Stimulated activated CD8-positive, alpha-beta memory T cell treated with anti-CD3 and anti-CD28 coated beads, Interleukin-4, amount 100 ng/mL, for 1 hour (primary cell): ENCODE results near the gene TPSD1.
"Not testable (repeated sequence)": the region's sequence is repeated elsewhere in the genome, so short reads cannot be mapped to it uniquely, and the experiment has no call there.

ENCODE experiments used
- DNase-seq, 2 donors: peaks; one replicate each; pipeline ENCODE4 v3.0.0-alpha.2; 2020; ENCODE audit warnings: low read depth in 2 of 2, low spot score in 1 of 2

The TPSD1 gene

DNA sequence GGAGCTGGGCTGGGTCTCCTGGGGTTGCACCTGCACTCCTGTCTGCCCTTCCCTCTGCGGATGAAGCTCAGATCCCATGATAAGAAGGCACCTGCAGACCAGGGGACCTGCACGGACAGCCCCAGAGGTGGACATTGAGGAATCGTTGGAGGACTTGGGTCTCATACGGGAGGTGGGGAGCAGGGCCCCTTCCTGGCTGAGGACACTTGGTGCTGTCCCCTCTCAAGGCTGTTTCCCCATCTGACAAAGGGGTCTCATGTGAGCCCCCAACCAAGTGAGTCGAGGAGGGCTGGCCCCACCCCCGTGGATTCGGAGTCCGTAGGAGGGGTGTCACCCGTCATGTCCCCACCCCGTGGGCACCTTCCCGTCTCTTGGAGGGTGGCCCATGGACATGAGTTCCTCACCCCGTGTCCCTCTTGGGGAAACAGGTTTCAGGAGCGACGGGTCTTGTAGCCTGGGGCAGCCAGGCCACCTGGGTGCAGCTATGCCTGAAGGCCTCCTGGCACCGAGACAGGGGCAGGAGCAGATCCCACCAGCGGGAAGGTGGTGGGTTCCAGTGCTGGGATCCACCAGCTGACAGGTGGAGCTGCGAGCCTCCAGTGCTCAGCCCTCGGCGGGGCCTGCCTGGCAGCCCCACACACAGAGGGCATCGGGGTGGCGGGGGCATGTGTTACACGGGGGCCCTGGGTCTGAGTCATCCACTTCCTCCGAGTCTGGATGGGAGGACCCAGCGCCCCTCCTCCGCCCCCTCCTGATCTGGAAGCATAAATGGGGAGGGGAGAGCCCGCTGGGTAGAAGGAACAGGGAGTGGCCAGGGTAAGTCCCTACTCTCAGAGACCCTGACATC, at the start of gene TPSD1:
TSS of gene TPSD1 (plus strand) at position 794 of the 847 bp plus-strand sequence. CDS start 212 bp downstream, outside the sequence.
- not testable (repeated sequence) for DNase-seq

DNA sequence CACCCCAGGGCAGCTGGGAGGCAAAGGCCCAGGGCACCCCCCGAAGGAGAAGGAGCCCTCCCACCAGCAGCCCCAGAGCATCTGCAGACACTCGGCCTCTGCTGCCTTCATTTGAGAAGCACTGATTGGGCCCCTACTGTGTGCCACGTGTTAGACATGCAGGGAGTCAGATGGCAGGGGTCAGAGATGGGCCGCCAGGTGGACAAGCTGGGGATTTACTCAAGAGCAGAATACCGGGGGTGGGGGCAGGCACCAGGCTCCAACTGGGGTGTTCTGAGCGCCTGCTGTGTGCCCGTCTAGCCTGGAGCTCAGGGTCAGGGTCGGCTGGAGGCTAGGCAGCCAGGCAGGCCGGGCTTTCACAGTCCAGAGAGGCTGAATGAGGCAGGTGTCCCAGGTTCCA, 49.5 kb upstream of the TPSD1 start:
- DNase-seq: no peak

- no peak for DNase-seq
These were observed 49.1 kb upstream of the TPSD1 start for GRCh38 chr16:1206786-1207185.

DNA sequence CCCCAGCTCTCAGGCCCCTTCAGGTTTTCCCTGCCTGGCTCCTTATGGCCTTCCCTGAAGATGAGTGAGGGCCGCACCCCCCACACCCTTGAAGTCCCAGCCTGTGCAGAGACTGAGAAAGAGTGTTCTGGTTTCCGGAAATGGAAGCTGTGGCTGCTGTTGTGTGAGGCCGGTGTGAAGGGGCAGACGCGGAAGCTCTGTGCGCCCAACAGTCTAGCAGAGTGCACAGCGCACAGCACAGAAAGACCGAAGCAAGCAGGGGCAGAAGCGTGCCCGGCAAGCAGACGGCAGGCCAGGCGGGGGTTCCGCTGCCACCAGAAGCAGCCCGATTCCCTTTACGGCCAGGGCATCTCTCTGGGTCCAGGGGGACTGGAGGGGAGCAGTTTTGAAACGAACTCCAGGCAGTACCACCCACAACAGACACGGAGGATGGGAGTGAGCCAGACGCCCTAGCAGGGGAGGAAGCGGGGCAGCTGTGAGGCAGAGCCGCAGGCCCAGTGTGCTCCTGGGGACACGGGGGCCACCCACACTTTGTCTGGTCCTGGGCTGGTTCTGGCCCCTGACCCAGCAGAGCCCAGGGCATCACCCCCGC, 47.5 kb upstream of the TPSD1 start:
- DNase-seq: no peak

GRCh38 chr16:1209081-1209480, 46.8 kb upstream of the TPSD1 start:
- DNase-seq: no peak

- DNase-seq: no peak
These were observed 45.4 kb upstream of the TPSD1 start for GRCh38 chr16:1210461-1210860.

GRCh38 chr16:1211451-1212268, 44.2 kb upstream of the TPSD1 start:
- no peak for DNase-seq

DNA sequence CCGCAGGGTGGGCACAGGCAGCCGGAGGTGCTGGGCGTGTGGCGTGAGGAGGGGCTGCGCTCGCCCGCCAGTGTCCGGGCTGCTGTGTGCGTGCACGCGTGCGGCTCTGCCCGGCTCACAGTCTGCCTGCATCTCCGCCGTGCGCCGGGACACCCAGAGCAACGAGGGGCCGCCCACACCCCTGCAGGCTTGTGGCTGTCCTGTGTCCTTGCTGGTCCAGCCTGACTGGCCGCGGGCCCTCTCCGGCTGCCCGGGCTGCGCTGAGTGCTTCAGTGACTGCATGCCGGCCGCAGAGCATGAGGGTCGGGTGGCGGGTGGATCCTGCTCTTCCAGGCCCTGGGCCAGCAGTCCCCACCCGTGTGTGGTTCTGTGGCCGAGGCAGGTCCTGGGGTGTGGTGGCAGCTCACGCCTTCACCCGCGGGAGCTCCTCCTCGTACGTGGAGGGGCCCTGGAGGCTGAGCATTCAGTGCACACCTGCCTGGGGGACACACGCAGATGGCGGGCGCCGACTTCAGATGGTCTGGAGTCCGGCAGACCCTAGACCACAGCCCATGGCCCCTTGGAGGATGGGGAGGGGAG, 43.2 kb upstream of the TPSD1 start:
- DNase-seq: no peak

GRCh38 chr16:1213231-1213630, 42.6 kb upstream of the TPSD1 start:
- no peak for DNase-seq

DNA sequence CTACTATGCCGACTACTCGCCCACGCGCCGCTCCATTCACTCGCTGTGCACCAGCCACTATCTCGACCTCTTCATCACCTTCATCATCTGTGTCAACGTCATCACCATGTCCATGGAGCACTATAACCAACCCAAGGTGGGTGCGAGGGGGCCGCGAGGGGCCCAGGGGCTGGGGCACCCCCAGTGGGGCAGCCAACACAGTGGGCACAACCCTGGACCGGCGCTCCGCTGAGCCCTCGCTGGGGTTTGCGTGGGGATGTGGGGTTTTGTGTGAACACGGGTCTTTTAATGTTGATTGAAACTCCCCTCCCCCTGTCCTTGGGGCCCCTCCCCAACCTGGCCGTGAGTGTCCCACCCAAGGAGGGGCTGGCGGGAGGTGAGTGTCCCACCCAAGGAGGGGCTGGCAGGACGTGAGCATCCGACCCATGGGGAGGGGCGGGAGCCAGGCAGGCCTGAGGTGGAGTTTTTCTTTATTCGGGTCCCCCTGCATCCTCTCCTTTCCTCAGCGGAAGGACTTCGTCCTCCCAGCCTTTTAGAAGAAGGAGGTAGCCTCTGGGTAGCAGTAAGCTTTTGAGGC, 42.0 kb upstream of the TPSD1 start:
- no peak for DNase-seq

DNA sequence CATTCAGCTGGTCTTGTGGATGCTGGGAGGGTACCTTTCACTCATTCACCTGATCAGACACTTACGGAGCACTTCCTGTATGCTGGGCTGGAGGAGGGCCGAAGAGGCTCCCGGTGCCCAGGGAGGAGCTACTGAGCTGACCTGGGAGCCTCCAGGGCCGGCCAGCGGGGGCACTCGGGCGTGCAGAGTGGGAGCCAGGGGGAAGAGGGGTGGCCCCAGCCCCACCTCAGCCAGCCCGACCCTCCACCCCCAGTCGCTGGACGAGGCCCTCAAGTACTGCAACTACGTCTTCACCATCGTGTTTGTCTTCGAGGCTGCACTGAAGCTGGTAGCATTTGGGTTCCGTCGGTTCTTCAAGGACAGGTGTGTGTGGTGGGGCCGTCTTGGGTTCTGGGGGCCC, 41.1 kb upstream of the TPSD1 start:
- no peak for DNase-seq

DNA sequence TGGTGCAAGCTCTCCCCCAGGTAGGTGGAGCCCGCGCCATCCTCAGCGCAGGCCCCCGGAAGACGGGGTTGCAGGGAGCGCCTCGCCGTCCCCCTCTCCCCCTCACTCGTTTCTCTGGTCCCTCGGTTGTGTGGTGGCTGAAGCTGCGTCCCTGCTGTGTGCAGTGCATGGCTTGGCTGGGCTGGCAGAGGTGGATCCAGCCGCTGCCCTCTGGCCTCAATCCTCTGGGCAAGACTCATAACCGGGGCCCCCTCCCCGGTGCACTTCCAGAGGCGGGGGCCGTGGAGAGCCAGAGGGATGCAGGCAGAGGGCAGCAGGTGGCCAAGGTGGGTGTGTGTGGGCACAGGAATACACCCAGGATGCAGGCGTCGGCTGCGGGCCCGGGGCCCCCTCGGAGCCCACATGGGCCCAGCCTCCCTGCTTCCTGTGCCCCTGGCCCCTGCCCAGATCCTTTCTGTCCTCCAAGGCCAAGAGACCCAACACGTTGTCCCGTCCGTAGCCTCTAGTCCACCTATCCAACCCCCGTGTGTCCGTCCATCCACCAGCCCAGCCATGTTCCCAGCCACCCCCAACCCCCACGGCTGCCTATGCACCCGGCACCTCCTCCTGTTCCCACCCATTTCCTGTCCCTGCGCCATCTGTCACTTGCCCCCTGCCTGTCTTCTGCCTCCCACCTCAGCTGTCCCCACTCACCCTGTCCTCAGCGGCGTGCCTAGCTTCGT, 40.1 kb upstream of the TPSD1 start:
- no peak for DNase-seq

- DNase-seq: no peak
These were observed 39.6 kb upstream of the TPSD1 start for GRCh38 chr16:1216296-1216619.

DNA sequence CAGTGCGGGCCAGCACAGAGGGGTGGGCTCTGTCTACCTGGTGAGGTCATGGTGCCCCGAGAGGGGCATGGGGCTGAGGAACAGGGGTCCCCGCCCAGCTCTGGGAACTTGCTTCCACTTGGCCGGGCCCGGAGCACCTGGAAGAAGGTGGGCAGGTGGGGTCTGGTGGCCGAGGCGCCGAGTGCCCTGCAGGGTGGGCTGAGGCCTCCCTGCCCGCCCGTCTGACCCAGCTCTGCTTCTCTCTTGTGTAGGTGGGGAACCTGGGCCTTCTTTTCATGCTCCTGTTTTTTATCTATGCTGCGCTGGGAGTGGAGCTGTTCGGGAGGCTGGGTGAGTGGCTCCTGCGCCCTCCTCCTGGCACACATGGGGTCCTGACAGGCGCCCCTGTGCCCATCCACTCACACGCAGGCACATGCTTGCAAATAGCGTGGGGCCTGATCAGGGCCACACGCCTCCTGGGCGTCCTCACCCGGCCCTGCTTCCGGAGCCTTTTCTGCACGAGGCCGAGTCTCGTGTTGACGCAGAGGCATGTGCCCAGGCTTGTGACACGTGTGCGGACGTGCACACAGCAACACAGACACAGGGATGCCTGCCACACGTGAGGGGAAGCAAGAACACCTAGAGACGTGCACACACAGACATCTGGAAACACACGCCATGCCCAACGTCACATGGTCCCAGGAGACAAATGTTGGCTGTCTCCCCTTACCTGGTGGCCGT, 39.0 kb upstream of the TPSD1 start:
- DNase-seq: no peak

GRCh38 chr16:1217526-1217925, 38.3 kb upstream of the TPSD1 start:
- no peak for DNase-seq

- no peak for DNase-seq
These were observed 37.6 kb upstream of the TPSD1 start for GRCh38 chr16:1218061-1218929.

GRCh38 chr16:1218930-1219611, 36.8 kb upstream of the TPSD1 start:
- DNase-seq: no peak

GRCh38 chr16:1220098-1220728, 35.7 kb upstream of the TPSD1 start:
- no peak for DNase-seq
